Testis (tissue), 2 donors: ENCODE measurements around the gene DLG2.

Experiments
- POLR2A ChIP-seq: fragments of 450-650 bp; IDR thresholded peaks from one replicate; pipeline ENCODE4 v1.6.1; 2017; ENCODE audit warnings: antibody characterized with exemption, mild to moderate bottlenecking, moderate library complexity
- TF ChIP-seq, protein P1 (sequence below), 3 experiments: fragments of 450-650 bp in 2 of 3; fragments of 200-600 bp in 1 of 3; sonication (generic) in 1 of 3; IDR thresholded peaks; one replicate each; pipeline ENCODE4 v1.5.1; 2016 to 2019; ENCODE audit warnings: antibody characterized with exemption in 3 of 3, mild to moderate bottlenecking in 2 of 3, moderate library complexity in 1 of 3

DNA sequence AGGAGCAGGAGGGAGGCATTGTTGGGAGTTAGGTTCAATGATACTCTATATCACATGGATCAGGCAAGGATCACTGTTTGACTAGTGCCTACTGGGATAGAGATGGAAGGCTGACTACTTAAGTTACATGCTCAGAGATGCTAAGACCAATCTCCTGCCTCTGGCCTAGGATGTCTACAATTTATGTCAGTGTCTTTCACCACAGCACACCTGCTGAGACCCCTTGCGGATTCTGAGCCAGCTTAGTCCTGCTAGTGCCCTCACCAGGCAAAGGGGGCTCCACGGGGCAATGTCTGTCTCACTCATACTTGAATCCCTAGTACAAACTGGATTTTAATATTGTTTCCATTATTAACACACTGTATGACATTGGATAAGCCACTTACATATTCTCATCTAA lies 732.5 kb downstream of the DLG2 start:
- TF ChIP-seq, protein P1, sequence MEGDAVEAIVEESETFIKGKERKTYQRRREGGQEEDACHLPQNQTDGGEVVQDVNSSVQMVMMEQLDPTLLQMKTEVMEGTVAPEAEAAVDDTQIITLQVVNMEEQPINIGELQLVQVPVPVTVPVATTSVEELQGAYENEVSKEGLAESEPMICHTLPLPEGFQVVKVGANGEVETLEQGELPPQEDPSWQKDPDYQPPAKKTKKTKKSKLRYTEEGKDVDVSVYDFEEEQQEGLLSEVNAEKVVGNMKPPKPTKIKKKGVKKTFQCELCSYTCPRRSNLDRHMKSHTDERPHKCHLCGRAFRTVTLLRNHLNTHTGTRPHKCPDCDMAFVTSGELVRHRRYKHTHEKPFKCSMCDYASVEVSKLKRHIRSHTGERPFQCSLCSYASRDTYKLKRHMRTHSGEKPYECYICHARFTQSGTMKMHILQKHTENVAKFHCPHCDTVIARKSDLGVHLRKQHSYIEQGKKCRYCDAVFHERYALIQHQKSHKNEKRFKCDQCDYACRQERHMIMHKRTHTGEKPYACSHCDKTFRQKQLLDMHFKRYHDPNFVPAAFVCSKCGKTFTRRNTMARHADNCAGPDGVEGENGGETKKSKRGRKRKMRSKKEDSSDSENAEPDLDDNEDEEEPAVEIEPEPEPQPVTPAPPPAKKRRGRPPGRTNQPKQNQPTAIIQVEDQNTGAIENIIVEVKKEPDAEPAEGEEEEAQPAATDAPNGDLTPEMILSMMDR (IDR thresholded peaks at IDR 0.05): no peak
- no peak for TF ChIP-seq POLR2A
